A673 (cell line): ENCODE results near the gene EDEM1. TPM values are rescaled to one million over a fixed set of nuclear protein-coding genes. Genes with fewer than 3 reads are reported as not detected.
"Not testable (repeated sequence)": the region's sequence is repeated elsewhere in the genome, so short reads cannot be mapped to it uniquely, and the experiment has no call there.

ENCODE experiments used
- BruUV-seq: library from RNA; stranded (reverse); fragments of 400-500 nt; replicated peaks from 2 replicates; lab custom pipeline; 2021; lab: Mats Ljungman, UMichigan
- CTCF ChIA-PET: fragments of 300-600 bp; sonication (Branson Sonifier 250); formaldehyde crosslinking; loops from one replicate; lab custom pipeline; 2022; ENCODE audit warnings: antibody characterized with exemption; lab: Charles Lee
- POLR2A ChIA-PET: fragments of 300-600 bp; sonication (Branson Sonifier 250); formaldehyde crosslinking; loops from one replicate; lab custom pipeline; 2022; ENCODE audit warnings: antibody characterized with exemption; ENCODE audit not compliant: low non-redundant PET; lab: Charles Lee
- DNase-seq: peaks from one replicate; pipeline ENCODE4 v3.0.0-alpha.2; 2015; ENCODE audit warnings: low spot score
- H3K27ac ChIP-seq: fragments of 200-600 bp; sonication (generic); 2 replicates; pipeline ENCODE4 v1.5.1; 2016; ENCODE audit warnings: mixed run types, low read depth, mild to moderate bottlenecking, mixed read lengths, antibody characterized with exemption, low read length; ENCODE audit not compliant: poor library complexity, severe bottlenecking
- H3K27me3 ChIP-seq: fragments of 200-600 bp; sonication (generic); replicated peaks from 2 replicates; pipeline ENCODE4 v1.6.1; 2017; ENCODE audit warnings: mixed run types, low read depth, mild to moderate bottlenecking, mixed read lengths, antibody characterized with exemption, low read length; ENCODE audit not compliant: insufficient read depth, poor library complexity
- H3K36me3 ChIP-seq: fragments of 200-600 bp; sonication (generic); 2 replicates; pipeline ENCODE4 v1.6.1; 2016; ENCODE audit warnings: mixed run types, mild to moderate bottlenecking, mixed read lengths, antibody characterized with exemption, low read length; ENCODE audit not compliant: insufficient read depth, poor library complexity, severe bottlenecking
- H3K4me1 ChIP-seq: fragments of 200-600 bp; sonication (generic); 2 replicates; pipeline ENCODE4 v1.6.1; 2017; ENCODE audit warnings: mixed run types, mild to moderate bottlenecking, mixed read lengths, antibody characterized with exemption, low read length; ENCODE audit not compliant: insufficient read depth, poor library complexity, severe bottlenecking
- H3K4me3 ChIP-seq: fragments of 200-600 bp; sonication (generic); 2 replicates; pipeline ENCODE4 v1.5.1; 2016; ENCODE audit warnings: low read depth, mixed run types, mild to moderate bottlenecking, mixed read lengths, low read length; ENCODE audit not compliant: poor library complexity, severe bottlenecking
- H3K9me3 ChIP-seq: fragments of 200-600 bp; sonication (generic); 2 replicates; pipeline ENCODE4 v1.6.1; 2016; ENCODE audit warnings: mixed run types, low read depth, mild to moderate bottlenecking, mixed read lengths, antibody characterized with exemption, low read length; ENCODE audit not compliant: poor library complexity, severe bottlenecking
- EZH2 ChIP-seq: fragments of 200-600 bp; sonication (generic); IDR thresholded peaks from 2 replicates; pipeline ENCODE4 v1.6.1; 2017; ENCODE audit warnings: borderline replicate concordance, low read depth, mild to moderate bottlenecking, mixed read lengths, antibody characterized with exemption, low read length; ENCODE audit not compliant: poor library complexity, severe bottlenecking
- intact Hi-C: fragments of 100-400 bp; cut with micrococcal nuclease; formaldehyde crosslinking; loops from one replicate; pipeline ENCODE4 v1.10.0; 2022; ENCODE audit not compliant: unreplicated experiment
- total RNA-seq: library from RNA; stranded (reverse); gene quantifications from 2 replicates; pipeline ENCODE4 v1.2.3, GENCODE V29; 2021
- TF ChIP-seq, protein P1 (sequence below): fragments of 300-800, 200-600 bp; sonication (generic); conservative IDR thresholded peaks from 2 replicates; pipeline ENCODE4 v1.5.1; 2017; ENCODE audit warnings: low read depth, mild to moderate bottlenecking, antibody characterized with exemption, low read length, moderate library complexity, mixed read lengths

EDEM1 gene
- total RNA-seq, 1 experiment from 2014 or later = 32.1 TPM

DNA sequence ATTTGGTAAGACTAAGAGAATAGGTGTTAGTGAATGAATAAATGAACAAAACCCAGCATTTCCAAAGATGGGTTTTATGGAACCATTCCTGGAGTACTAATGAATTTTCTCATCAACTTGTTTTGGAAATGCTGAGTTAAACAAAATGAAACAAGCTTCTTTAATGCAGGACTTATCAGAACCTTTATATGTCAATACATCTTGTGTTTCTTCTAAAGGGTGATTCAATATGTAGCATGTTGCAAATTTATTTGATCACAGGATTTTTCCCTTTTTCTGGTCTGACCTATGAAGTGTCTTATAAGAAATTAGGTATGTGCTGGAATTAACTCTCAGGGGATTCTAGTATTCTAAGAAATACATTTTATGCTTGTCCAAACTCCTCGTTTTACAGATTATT lies 53.2 kb downstream of the EDEM1 start:
- Histone ChIP-seq H3K4me1 (no peaks in the 10 kb centered on the region), H3K36me3 (no peaks in the 10 kb centered on the region), H3K27me3 (no peaks in the 10 kb centered on the region), H3K4me3 (no peak overlapping the region), H3K9me3 (no peaks in the 10 kb centered on the region), H3K27ac (no peak overlapping the region)
- ChIA-PET POLR2A (no interaction called here), CTCF (no interaction called here)
- intact Hi-C loops = no loop called here
- DNase-seq = no peak
- no TSS peak for BruUV-seq
- no peak for TF ChIP-seq EZH2
- TF ChIP-seq, protein P1, sequence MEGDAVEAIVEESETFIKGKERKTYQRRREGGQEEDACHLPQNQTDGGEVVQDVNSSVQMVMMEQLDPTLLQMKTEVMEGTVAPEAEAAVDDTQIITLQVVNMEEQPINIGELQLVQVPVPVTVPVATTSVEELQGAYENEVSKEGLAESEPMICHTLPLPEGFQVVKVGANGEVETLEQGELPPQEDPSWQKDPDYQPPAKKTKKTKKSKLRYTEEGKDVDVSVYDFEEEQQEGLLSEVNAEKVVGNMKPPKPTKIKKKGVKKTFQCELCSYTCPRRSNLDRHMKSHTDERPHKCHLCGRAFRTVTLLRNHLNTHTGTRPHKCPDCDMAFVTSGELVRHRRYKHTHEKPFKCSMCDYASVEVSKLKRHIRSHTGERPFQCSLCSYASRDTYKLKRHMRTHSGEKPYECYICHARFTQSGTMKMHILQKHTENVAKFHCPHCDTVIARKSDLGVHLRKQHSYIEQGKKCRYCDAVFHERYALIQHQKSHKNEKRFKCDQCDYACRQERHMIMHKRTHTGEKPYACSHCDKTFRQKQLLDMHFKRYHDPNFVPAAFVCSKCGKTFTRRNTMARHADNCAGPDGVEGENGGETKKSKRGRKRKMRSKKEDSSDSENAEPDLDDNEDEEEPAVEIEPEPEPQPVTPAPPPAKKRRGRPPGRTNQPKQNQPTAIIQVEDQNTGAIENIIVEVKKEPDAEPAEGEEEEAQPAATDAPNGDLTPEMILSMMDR = no peak

DNA sequence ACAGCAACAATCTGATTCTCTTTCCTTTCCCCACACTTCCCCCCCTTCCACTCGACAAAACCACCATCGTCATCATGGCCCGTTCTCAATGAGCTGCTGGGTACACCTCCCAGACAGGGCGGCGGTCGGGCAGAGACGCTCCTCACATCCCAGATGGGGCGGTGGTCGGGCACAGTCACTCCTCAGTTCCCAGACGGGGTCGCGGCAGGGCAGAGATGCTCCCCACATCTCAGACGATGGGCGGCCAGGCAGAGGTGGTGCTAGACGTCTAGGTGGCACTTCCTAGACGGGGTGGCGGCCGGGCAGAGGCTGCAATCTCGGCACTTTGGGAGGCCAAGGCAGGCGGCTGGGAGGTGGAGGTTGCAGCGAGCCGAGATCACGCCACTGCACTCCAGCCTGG lies 55.3 kb downstream of the EDEM1 start:
- H3K4me3 ChIP-seq, H3K4me1 ChIP-seq, intact Hi-C loops, H3K27ac ChIP-seq, BruUV-seq, H3K9me3 ChIP-seq, DNase-seq, CTCF ChIA-PET, H3K27me3 ChIP-seq, POLR2A ChIA-PET, H3K36me3 ChIP-seq: not testable (repeated sequence)

DNA sequence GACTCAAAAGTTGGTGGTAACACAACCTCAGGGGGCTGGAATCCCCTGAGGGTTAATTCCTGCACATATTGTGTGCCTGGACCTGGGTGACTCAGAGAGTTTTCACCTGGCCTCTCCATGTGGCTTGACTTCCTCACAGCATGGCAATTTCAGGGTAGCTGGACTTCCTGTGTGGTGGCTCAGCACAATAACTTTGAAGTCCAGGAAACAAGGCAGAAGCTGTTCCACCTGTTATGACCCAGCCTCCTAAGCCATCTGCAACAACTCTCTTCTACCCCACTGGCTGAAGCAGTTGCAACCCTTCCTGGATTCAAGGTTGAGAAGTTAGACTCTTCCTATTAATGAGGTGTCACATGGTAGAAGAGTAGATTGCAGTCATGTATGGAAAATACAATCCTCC lies 58.4 kb downstream of the EDEM1 start:
- POLR2A ChIA-PET = no interaction called here
- Histone ChIP-seq H3K27me3 (no peaks in the 10 kb centered on the region), H3K36me3 (no peaks in the 10 kb centered on the region), H3K4me1 (peaks cover 6% of the 10 kb centered on the region), H3K27ac (no peak overlapping the region), H3K9me3 (no peaks in the 10 kb centered on the region), H3K4me3 (no peak overlapping the region)
- CTCF ChIA-PET = no interaction called here
- BruUV-seq = no TSS peak
- no peak for DNase-seq
- TF ChIP-seq, protein P1 = no peak
- TF ChIP-seq EZH2 = no peak
- intact Hi-C loops = no loop called here

DNA sequence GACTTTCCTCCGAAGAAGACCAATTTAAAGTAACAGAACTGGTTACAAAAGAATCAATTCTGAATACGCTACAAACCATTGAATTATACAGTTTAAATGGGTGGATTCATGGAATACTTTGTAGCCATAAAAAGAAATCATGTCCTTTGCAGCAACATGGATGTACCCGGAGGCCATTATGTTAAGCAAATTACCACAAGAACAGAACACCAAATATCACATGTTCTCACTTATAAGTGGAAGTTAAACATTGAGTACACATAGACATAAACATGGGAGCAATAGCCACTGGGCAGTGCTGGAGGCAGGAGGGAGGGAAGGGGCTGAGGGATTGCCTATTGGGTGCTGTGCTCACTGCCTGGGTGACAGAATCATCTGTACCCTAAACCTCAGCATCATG lies 61.3 kb downstream of the EDEM1 start:
- ChIA-PET CTCF (interaction anchor here (0.6 kb wide), 1 partner anchor 934 kb away, joined by 3 read pairs; no protein-coding TSS in a partner anchor), POLR2A (no interaction called here)
- TF ChIP-seq, protein P1 = no peak
- TF ChIP-seq EZH2 = no peak
- no peaks in the 10 kb centered on the region for H3K27me3 ChIP-seq
- intact Hi-C loops = no loop called here
- no peak overlapping the region for H3K27ac ChIP-seq
- peaks cover 6% of the 10 kb centered on the region for H3K4me1 ChIP-seq
- no peaks in the 10 kb centered on the region for H3K9me3 ChIP-seq
- DNase-seq = no peak
- no TSS peak for BruUV-seq
- H3K4me3 ChIP-seq = no peak overlapping the region
- H3K36me3 ChIP-seq = no peaks in the 10 kb centered on the region
